HL-60 (cell line): ENCODE measurements around the gene RYR3.

Source experiments
- DNase-seq, 2 experiments: peaks; one replicate each; pipeline ENCODE4 v3.0.0-alpha.2; 2010 to 2020; ENCODE audit warnings: low read depth in 1 of 2, low spot score in 1 of 2
- H3K27ac ChIP-seq: fragments of 250-450 bp; sonication (Bioruptor Pico); replicated peaks from 2 replicates; pipeline ENCODE4 v1.5.1; 2020; ENCODE audit warnings: mild to moderate bottlenecking, moderate library complexity
- H3K27me3 ChIP-seq: fragments of 250-450 bp; sonication (Bioruptor Pico); 2 replicates; pipeline ENCODE4 v1.5.1; 2021; ENCODE audit warnings: mild to moderate bottlenecking, moderate library complexity; ENCODE audit not compliant: insufficient read depth, poor library complexity, severe bottlenecking
- H3K4me3 ChIP-seq: replicated peaks from 2 replicates; pipeline ENCODE4 v1.5.1; 2011; ENCODE audit warnings: mild to moderate bottlenecking, control low read depth, low read length; ENCODE audit not compliant: insufficient read depth
- CTCF ChIP-seq: IDR thresholded peaks from one replicate; pipeline ENCODE4 v1.5.1; 2011; ENCODE audit warnings: low read length, control low read depth, inconsistent platforms; ENCODE audit not compliant: insufficient read depth
- GABPA ChIP-seq: IDR thresholded peaks from 2 replicates; pipeline ENCODE4 v1.6.1; 2012; ENCODE audit warnings: low read depth
- POLR2AphosphoS5 ChIP-seq: IDR thresholded peaks from 2 replicates; pipeline ENCODE4 v1.6.1; 2012; ENCODE audit warnings: low read depth
- REST ChIP-seq: IDR thresholded peaks from 2 replicates; pipeline ENCODE4 v1.6.1; 2012; ENCODE audit warnings: low read depth; ENCODE audit not compliant: insufficient replicate concordance
- SPI1 ChIP-seq: IDR thresholded peaks from 2 replicates; pipeline ENCODE4 v1.6.1; 2012; ENCODE audit warnings: low read depth, mild to moderate bottlenecking, borderline replicate concordance

Gene RYR3

GRCh38 chr15:33378866-33379480, 68.2 kb downstream of the RYR3 start:
- Histone ChIP-seq H3K4me3 (no peak overlapping the region), H3K27ac (no peak overlapping the region), H3K27me3 (no peaks in the 10 kb centered on the region)
- TF ChIP-seq GABPA (no peak), POLR2AphosphoS5 (no peak)
- DNase-seq, result no peak

- Histone ChIP-seq H3K4me3 (no peak overlapping the region), H3K27me3 (no peaks in the 10 kb centered on the region), H3K27ac (no peak overlapping the region)
- no peak for DNase-seq
- no peak for TF ChIP-seq POLR2AphosphoS5
- no peak for TF ChIP-seq GABPA
- TF ChIP-seq REST, result no peak
- no peak for TF ChIP-seq SPI1
- no peak for TF ChIP-seq CTCF
Measured at GRCh38 chr15:33380406-33380805, 69.6 kb downstream of the RYR3 start.

- H3K27ac ChIP-seq, result no peak overlapping the region
- TF ChIP-seq GABPA (no peak), REST (no peak)
- DNase-seq, result no peak
Measured at GRCh38 chr15:33382491-33382890, 71.7 kb downstream of the RYR3 start.

GRCh38 chr15:33384307-33384706, 73.5 kb downstream of the RYR3 start:
- no peaks in the 10 kb centered on the region for H3K27me3 ChIP-seq

More at GRCh38 chr15:33382491-33382890, 71.7 kb downstream of the RYR3 start:
- H3K4me3 ChIP-seq, result no peak overlapping the region
- H3K27me3 ChIP-seq, result no peaks in the 10 kb centered on the region

More at GRCh38 chr15:33384307-33384706, 73.5 kb downstream of the RYR3 start:
- TF ChIP-seq GABPA, result no peak
- TF ChIP-seq REST, result no peak
- TF ChIP-seq POLR2AphosphoS5, result no peak
- no peak for TF ChIP-seq CTCF
- no peak for TF ChIP-seq SPI1
- no peak overlapping the region for H3K27ac ChIP-seq
- no peak overlapping the region for H3K4me3 ChIP-seq
- DNase-seq, result no peak
